Panc1 (cell line): ENCODE results near the gene TRAPPC12. TPM values are rescaled to one million over a fixed set of nuclear protein-coding genes. Genes with fewer than 3 reads are reported as not detected.

Experiments used
- ATAC-seq: fragments of 200-7000 bp; cut with Tn5 transposase; 2 replicates; pipeline ENCODE4 v1.9.1; 2020; ENCODE audit warnings: mild to moderate bottlenecking, moderate library complexity
- BruUV-seq: library from RNA; stranded (reverse); fragments of 400-500 nt; replicated peaks from 2 replicates; lab custom pipeline; 2021; lab: Mats Ljungman, UMichigan
- CTCF ChIA-PET: fragments of 300-600 bp; sonication (Branson Sonifier 250); formaldehyde crosslinking; loops from one replicate; lab custom pipeline; 2022; ENCODE audit warnings: antibody characterized with exemption; lab: Charles Lee
- POLR2A ChIA-PET: fragments of 300-600 bp; sonication (Branson Sonifier 250); formaldehyde crosslinking; loops from one replicate; lab custom pipeline; 2022; ENCODE audit warnings: antibody characterized with exemption; lab: Charles Lee
- DNase-seq: peaks from one replicate; pipeline ENCODE4 v3.0.0-alpha.2; 2010; ENCODE audit warnings: low read depth, low spot score
- H3K27ac ChIP-seq: 2 replicates; pipeline ENCODE4 v1.5.1; 2011; ENCODE audit warnings: mild to moderate bottlenecking, low read length, inconsistent platforms
- H3K27me3 ChIP-seq: fragments of 200-500 bp; sonication (Bioruptor generic); 2 replicates; pipeline ENCODE4 v1.6.0; 2014; ENCODE audit warnings: low read length, inconsistent platforms; ENCODE audit not compliant: control insufficient read depth, insufficient read depth
- H3K36me3 ChIP-seq: fragments of 200-500 bp; sonication (Bioruptor generic); 2 replicates; pipeline ENCODE4 v1.5.1; 2014; ENCODE audit warnings: inconsistent platforms, mild to moderate bottlenecking, low read length, moderate library complexity; ENCODE audit not compliant: control insufficient read depth, insufficient read depth
- H3K4me1 ChIP-seq: 2 replicates; pipeline ENCODE4 v1.5.1; 2011; ENCODE audit warnings: inconsistent platforms, mild to moderate bottlenecking, low read length, moderate library complexity; ENCODE audit not compliant: control insufficient read depth, insufficient read depth
- H3K4me3 ChIP-seq, 2 experiments: 2 replicates each; pipeline ENCODE4 v1.5.1; 2011 to 2012; ENCODE audit warnings: low read depth in 2 of 2, low read length in 2 of 2, mild to moderate bottlenecking in 2 of 2, inconsistent platforms in 1 of 2, moderate library complexity in 1 of 2
- H3K9me3 ChIP-seq: fragments of 200-500 bp; sonication (Bioruptor generic); 2 replicates; pipeline ENCODE4 v1.5.1; 2014; ENCODE audit warnings: low read depth, mild to moderate bottlenecking, inconsistent platforms, low read length, moderate library complexity; ENCODE audit not compliant: control insufficient read depth, insufficient read depth
- POLR2AphosphoS5 ChIP-seq: IDR thresholded peaks from 2 replicates; pipeline ENCODE4 v1.6.1; 2012; ENCODE audit warnings: mild to moderate bottlenecking, low read depth, low read length, moderate library complexity
- SIN3A ChIP-seq: IDR thresholded peaks from 2 replicates; pipeline ENCODE4 v1.6.1; 2012; ENCODE audit warnings: low read depth, mild to moderate bottlenecking, low read length, moderate library complexity, borderline replicate concordance; ENCODE audit not compliant: insufficient read depth
- TCF7L2 ChIP-seq: IDR thresholded peaks from 2 replicates; pipeline ENCODE4 v1.6.1; 2011; ENCODE audit warnings: mild to moderate bottlenecking, low read depth, low read length, inconsistent platforms
- in situ Hi-C: cut with HindIII; loops from 2 replicates; pipeline ENCODE4 v1.10.0; 2016; ENCODE audit warnings: low sequenced_read_pairs, low pct_unique_long_range_greater_than_20kb
- intact Hi-C: fragments of 100-400 bp; cut with micrococcal nuclease; formaldehyde crosslinking; loops from one replicate; pipeline ENCODE4 v1.10.0; 2022; ENCODE audit not compliant: unreplicated experiment
- total RNA-seq: library from RNA; stranded (reverse); gene quantifications from one replicate; pipeline ENCODE4 v1.2.1, GENCODE V29; 2021; ENCODE audit not compliant: unreplicated experiment
- TF ChIP-seq, protein P1 (sequence below), 2 experiments: IDR thresholded peaks; 2 replicates each; pipeline ENCODE4 v1.6.1; 2011 to 2012; ENCODE audit warnings: low read depth in 2 of 2, control low read depth in 1 of 2, low read length in 1 of 2, mild to moderate bottlenecking in 1 of 2, moderate library complexity in 1 of 2; ENCODE audit not compliant: insufficient read depth in 1 of 2
- TF ChIP-seq, protein P2 (sequence below): fragments of 450-650 bp; IDR thresholded peaks from 2 replicates; pipeline ENCODE4 v1.5.1; 2017; ENCODE audit warnings: mild to moderate bottlenecking

The TRAPPC12 gene
- total RNA-seq, 1 experiment from 2014 or later = 78.7 TPM

DNA sequence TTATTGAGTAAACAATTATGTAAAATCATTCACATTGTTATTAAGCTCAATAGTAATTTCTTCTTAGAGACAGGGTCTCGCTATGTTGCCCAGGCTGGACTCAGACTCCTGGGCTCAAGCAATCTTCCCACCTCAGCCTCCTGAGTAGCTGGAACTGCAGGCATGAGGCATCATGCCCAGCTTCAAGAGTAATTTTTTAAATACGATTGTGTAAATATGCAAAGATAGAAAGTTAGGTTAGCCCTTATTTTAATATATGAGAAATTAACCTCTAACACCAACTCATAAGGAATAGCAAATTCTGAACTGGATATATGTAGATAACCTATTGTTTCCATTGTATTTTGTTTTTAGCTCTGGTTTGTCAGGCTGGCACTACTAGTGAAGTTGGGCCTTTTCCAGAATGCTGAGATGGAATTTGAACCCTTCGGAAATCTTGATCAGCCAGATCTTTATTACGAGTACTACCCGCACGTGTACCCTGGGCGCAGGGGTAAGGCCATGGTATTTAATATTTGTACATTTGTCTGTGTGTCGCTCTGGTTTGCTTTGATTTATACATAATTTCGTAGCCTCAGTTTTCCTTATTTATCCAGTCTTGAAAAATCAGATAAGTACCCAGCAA is 44.8 kb downstream of the TRAPPC12 start:
- DNase-seq (no peak), ATAC-seq (peak; percentile 14; the same call in 1 of the 2 replicates)
- Histone ChIP-seq H3K27me3 (no peaks in the 10 kb centered on the region), H3K4me1 (no peaks in the 10 kb centered on the region), H3K9me3 (no peaks in the 10 kb centered on the region), H3K27ac (no peak overlapping the region), H3K36me3 (peaks cover 16% of the 10 kb centered on the region), H3K4me3 (no peak overlapping the region)
- TF ChIP-seq POLR2AphosphoS5 (no peak), TCF7L2 (no peak), SIN3A (no peak)
- TF ChIP-seq, protein P1, sequence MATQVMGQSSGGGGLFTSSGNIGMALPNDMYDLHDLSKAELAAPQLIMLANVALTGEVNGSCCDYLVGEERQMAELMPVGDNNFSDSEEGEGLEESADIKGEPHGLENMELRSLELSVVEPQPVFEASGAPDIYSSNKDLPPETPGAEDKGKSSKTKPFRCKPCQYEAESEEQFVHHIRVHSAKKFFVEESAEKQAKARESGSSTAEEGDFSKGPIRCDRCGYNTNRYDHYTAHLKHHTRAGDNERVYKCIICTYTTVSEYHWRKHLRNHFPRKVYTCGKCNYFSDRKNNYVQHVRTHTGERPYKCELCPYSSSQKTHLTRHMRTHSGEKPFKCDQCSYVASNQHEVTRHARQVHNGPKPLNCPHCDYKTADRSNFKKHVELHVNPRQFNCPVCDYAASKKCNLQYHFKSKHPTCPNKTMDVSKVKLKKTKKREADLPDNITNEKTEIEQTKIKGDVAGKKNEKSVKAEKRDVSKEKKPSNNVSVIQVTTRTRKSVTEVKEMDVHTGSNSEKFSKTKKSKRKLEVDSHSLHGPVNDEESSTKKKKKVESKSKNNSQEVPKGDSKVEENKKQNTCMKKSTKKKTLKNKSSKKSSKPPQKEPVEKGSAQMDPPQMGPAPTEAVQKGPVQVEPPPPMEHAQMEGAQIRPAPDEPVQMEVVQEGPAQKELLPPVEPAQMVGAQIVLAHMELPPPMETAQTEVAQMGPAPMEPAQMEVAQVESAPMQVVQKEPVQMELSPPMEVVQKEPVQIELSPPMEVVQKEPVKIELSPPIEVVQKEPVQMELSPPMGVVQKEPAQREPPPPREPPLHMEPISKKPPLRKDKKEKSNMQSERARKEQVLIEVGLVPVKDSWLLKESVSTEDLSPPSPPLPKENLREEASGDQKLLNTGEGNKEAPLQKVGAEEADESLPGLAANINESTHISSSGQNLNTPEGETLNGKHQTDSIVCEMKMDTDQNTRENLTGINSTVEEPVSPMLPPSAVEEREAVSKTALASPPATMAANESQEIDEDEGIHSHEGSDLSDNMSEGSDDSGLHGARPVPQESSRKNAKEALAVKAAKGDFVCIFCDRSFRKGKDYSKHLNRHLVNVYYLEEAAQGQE (IDR thresholded peaks at IDR 0.05; ENCODE audit: insufficient read depth in 1 of 2, low read depth in 2 of 2, low read length in 1 of 2) = no peak
- TF ChIP-seq, protein P2, sequence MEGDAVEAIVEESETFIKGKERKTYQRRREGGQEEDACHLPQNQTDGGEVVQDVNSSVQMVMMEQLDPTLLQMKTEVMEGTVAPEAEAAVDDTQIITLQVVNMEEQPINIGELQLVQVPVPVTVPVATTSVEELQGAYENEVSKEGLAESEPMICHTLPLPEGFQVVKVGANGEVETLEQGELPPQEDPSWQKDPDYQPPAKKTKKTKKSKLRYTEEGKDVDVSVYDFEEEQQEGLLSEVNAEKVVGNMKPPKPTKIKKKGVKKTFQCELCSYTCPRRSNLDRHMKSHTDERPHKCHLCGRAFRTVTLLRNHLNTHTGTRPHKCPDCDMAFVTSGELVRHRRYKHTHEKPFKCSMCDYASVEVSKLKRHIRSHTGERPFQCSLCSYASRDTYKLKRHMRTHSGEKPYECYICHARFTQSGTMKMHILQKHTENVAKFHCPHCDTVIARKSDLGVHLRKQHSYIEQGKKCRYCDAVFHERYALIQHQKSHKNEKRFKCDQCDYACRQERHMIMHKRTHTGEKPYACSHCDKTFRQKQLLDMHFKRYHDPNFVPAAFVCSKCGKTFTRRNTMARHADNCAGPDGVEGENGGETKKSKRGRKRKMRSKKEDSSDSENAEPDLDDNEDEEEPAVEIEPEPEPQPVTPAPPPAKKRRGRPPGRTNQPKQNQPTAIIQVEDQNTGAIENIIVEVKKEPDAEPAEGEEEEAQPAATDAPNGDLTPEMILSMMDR = no peak; the same call in none of the 2 replicates
- in situ Hi-C loops = no loop called here
- CTCF ChIA-PET = interaction anchor here (0.6 to 0.8 kb wide), 2 partner anchors 25 to 1463 kb away, joined by 3 to 4 read pairs; no protein-coding TSS in a partner anchor
- intact Hi-C loops = no loop called here
- POLR2A ChIA-PET = interaction anchor here (0.6 kb wide), 1 partner anchor 1490 kb away, joined by 6 read pairs; no protein-coding TSS in a partner anchor
- BruUV-seq = no TSS peak

DNA sequence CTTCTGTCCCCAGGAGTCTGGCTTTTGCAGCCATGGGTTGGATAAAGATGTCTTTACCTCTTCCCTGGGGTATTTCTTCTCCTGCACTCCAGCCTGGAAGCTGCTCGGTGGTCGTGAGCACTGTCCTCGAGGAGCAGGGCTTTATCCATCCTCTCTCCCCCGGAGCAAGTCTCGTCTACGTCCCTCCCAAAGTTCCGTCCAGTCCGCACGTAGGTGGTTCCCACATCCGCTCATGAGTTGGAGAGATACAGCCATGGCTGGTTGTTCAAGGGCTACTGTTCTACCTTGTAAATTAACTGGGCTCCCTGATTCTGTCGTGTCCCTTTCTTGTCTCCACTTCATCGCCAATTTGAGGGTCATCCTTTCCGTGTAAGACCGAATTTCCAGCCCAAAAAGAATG is 47.1 kb downstream of the TRAPPC12 start:
- no peak for ATAC-seq
- ChIA-PET CTCF (no interaction called here), POLR2A (no interaction called here)
- BruUV-seq = no TSS peak
- Histone ChIP-seq H3K9me3 (no peaks in the 10 kb centered on the region), H3K4me1 (no peaks in the 10 kb centered on the region), H3K36me3 (peaks cover 18% of the 10 kb centered on the region), H3K27ac (no peak overlapping the region), H3K4me3 (no peak overlapping the region), H3K27me3 (no peaks in the 10 kb centered on the region)
- in situ Hi-C loops = no loop called here
- DNase-seq = no peak
- intact Hi-C loops = no loop called here
- no peak for TF ChIP-seq TCF7L2
- no peak for TF ChIP-seq SIN3A
- TF ChIP-seq POLR2AphosphoS5 = no peak

DNA sequence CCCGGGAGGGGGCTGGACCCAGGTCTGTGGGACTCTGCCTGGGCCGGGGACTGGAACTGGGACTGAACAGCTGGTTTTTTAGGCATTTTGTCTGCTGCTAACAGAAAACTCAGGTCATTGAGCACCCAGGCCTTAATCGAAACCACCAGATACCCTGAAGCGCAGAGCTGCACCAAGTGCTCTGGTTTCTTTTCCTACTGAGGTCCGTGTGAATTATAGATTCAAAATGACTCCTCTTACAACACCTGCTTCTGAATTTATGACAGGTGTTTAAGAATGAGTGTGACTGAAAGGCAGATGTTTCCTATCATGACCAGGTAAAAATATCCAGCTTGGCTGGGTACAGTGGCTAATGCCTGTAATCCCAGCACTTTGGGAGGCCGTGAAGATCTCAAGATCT is 47.8 kb downstream of the TRAPPC12 start:
- no peak overlapping the region for H3K27ac ChIP-seq
- ATAC-seq (no peak), DNase-seq (no peak)
- no TSS peak for BruUV-seq
- H3K27me3 ChIP-seq = no peaks in the 10 kb centered on the region
- TF ChIP-seq, protein P2 = no peak
- no peak for TF ChIP-seq SIN3A
- TF ChIP-seq TCF7L2 = no peak
- TF ChIP-seq, protein P1 (IDR thresholded peaks at IDR 0.05; ENCODE audit: insufficient read depth in 1 of 2, low read depth in 2 of 2, low read length in 1 of 2) = no peak
- no peak for TF ChIP-seq POLR2AphosphoS5
- no peak overlapping the region for H3K4me3 ChIP-seq
- CTCF ChIA-PET = no interaction called here
- no peaks in the 10 kb centered on the region for H3K9me3 ChIP-seq
- peaks cover 18% of the 10 kb centered on the region for H3K36me3 ChIP-seq
- no peaks in the 10 kb centered on the region for H3K4me1 ChIP-seq
- intact Hi-C loops (no loop called here), in situ Hi-C loops (no loop called here)
- POLR2A ChIA-PET = no interaction called here
